Measurements from ENCODE around the gene MYLK. TPM values are rescaled to one million over a fixed set of nuclear protein-coding genes. Genes with fewer than 3 reads are reported as not detected.

MYLK gene
- total and polyA plus RNA-seq, 9 donors, result 50.2 to 645 (median 205) TPM

DNA sequence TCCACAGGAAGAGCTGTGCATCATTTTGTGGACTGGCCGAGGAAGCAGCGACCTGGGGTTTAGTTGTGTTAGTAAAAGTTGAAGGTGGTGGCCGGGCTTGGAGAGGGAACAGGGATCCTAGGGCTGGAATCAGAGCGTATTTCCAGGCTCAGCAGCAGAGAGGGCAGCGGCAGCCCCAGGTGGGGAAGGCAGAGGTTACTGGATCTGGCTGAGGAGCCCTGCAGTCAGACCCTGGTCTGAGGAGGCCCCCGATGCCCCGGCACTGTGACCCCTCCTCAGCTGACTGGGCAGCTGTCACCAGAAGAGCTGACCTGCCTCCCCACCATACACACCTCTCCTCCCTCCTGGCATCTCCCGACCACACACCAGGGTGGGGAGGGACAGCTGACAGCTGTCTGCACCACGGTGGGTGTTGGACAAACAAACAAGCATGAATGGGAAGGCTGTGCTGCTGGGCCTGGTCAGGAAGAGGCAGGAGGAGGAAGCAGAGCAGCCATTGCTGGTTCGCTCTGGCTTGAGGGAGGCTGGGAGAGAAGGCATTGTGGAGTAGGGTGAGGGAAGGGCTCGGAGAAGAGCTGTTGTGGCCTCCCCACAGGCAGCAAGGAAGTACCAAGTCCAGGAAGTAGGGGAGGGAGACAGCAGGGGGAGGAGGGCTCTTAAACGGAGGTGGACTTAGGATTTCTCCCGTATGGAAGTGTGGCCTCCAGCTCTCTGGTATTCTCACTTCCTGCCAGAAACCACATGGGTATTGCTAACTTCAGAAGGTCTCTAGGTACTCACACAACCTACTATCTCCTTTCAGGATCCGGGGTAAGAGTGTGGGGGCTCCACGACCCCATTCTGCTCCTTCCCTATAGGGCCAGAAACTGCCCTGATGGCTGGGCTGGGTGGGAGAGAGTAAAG lies 249.7 kb downstream of the MYLK start:
- H3K36me3 ChIP-seq, result no peaks in the 10 kb centered on the region
- TF ChIP-seq EP300 (IDR thresholded peaks at IDR 0.05), result no peak
- no peak for TF ChIP-seq POLR2A (IDR thresholded peaks at IDR 0.05)
- TF ChIP-seq, protein P1, sequence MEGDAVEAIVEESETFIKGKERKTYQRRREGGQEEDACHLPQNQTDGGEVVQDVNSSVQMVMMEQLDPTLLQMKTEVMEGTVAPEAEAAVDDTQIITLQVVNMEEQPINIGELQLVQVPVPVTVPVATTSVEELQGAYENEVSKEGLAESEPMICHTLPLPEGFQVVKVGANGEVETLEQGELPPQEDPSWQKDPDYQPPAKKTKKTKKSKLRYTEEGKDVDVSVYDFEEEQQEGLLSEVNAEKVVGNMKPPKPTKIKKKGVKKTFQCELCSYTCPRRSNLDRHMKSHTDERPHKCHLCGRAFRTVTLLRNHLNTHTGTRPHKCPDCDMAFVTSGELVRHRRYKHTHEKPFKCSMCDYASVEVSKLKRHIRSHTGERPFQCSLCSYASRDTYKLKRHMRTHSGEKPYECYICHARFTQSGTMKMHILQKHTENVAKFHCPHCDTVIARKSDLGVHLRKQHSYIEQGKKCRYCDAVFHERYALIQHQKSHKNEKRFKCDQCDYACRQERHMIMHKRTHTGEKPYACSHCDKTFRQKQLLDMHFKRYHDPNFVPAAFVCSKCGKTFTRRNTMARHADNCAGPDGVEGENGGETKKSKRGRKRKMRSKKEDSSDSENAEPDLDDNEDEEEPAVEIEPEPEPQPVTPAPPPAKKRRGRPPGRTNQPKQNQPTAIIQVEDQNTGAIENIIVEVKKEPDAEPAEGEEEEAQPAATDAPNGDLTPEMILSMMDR (IDR thresholded peaks at IDR 0.05), result no peak
- DNase-seq, result peak in 1 of 5 donors; percentile 11
- H3K27me3 ChIP-seq, result no peaks in the 10 kb centered on the region
- intact Hi-C loops (cut with DNase I), result no loop called here
- peak overlapping the region in 1 of 2 donors; percentile 16 for H3K27ac ChIP-seq
- H3K4me1 ChIP-seq (ENCODE audit: insufficient read depth), result peaks cover 20% of the 10 kb centered on the region
- no peaks in the 10 kb centered on the region for H3K9me3 ChIP-seq
- 58 to 61% (median 61%) methylated on average over 15 of the region's 15 CpGs for WGBS, 3 donors
- H3K4me3 ChIP-seq, result no peak overlapping the region

- no peaks in the 10 kb centered on the region for H3K36me3 ChIP-seq
- peaks cover 20% of the 10 kb centered on the region for H3K4me1 ChIP-seq (ENCODE audit: insufficient read depth)
- H3K9me3 ChIP-seq, result no peaks in the 10 kb centered on the region
- H3K27me3 ChIP-seq, result no peaks in the 10 kb centered on the region
- TF ChIP-seq EP300 (IDR thresholded peaks at IDR 0.05) (no peak), POLR2A (IDR thresholded peaks at IDR 0.05) (no peak)
- TF ChIP-seq, protein P1 (IDR thresholded peaks at IDR 0.05), result no peak
- WGBS, 3 donors, result 55 to 64% (median 58%) methylated on average over 2 of the region's 2 CpGs
- no peak overlapping the region for H3K27ac ChIP-seq
- intact Hi-C loops (cut with DNase I), result no loop called here
- peak in 1 of 5 donors; percentile 12 for DNase-seq
- H3K4me3 ChIP-seq, result no peak overlapping the region
These were observed 250.6 kb downstream of the MYLK start for GRCh38 chr3:123633530-123633929.

DNA sequence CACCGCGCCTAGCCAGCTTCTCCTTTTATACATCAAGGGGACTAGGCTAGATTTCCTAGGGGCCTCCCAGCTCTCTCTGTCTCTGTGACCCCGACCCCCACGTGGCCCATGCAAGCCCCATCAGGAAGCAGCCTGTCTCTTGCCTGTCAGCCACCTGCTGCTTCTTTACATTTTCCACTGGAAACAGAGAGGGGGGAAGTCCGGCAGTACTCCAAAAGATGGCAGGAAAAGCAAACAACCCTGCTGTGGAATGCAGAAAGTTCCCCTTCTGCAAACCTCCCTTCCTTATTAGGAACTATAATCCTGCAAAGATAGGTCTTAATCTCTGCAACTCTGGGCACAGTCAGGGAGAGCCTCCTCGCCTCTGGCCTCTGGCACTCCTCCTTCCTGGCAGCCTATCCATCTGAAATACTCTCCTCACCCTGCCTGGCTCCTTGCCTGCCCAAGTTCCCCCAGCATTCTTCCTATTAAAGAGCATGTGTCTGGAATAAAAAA lies 251.9 kb downstream of the MYLK start:
- H3K27me3 ChIP-seq, result no peaks in the 10 kb centered on the region
- no peaks in the 10 kb centered on the region for H3K36me3 ChIP-seq
- peak overlapping the region in 1 of 2 donors; percentile 43 for H3K27ac ChIP-seq
- TF ChIP-seq POLR2A (IDR thresholded peaks at IDR 0.05) (no peak), EP300 (IDR thresholded peaks at IDR 0.05) (no peak)
- TF ChIP-seq, protein P1 (IDR thresholded peaks at IDR 0.05), result no peak
- intact Hi-C loops (cut with DNase I), result no loop called here
- peak; percentile 57 to 89 (median 77) for DNase-seq
- 8 to 18% (median 13%) methylated on average over 6 of the region's 6 CpGs for WGBS, 3 donors
- H3K4me1 ChIP-seq (ENCODE audit: insufficient read depth), result peaks cover 20% of the 10 kb centered on the region
- no peak overlapping the region for H3K4me3 ChIP-seq
- H3K9me3 ChIP-seq, result no peaks in the 10 kb centered on the region

DNA sequence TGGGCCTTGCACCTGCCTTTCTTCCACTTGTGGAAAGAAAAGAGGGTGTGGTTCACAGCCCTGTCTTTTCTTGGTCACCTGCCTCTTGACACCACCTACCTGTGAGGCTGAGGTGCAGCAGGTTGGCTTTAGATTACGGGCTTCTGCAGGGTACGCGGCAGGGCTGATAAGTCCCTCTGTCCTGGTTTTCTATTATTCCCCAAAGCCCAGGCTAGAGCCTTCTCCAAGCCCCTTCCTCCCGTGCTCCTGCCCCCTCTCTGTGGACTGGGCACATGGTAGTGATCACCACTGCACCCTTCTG lies 254.4 kb downstream of the MYLK start:
- H3K4me3 ChIP-seq, result no peak overlapping the region
- intact Hi-C loops (cut with DNase I), result no loop called here
- no peaks in the 10 kb centered on the region for H3K36me3 ChIP-seq
- WGBS, 3 donors, result 93 to 95% (median 95%) methylated on average over 4 of the region's 4 CpGs
- no peaks in the 10 kb centered on the region for H3K9me3 ChIP-seq
- TF ChIP-seq EP300 (IDR thresholded peaks at IDR 0.05), result no peak
- TF ChIP-seq, protein P1 (IDR thresholded peaks at IDR 0.05), result no peak
- no peak for TF ChIP-seq POLR2A (IDR thresholded peaks at IDR 0.05)
- H3K27me3 ChIP-seq, result no peaks in the 10 kb centered on the region
- H3K27ac ChIP-seq, result no peak overlapping the region
- H3K4me1 ChIP-seq (ENCODE audit: insufficient read depth), result peaks cover 9% of the 10 kb centered on the region
- DNase-seq, result no peak
